ENCODE measurements around the gene CUX1.

- no peak for TF ChIP-seq CTCF (IDR thresholded peaks at IDR 0.05)
- TF ChIP-seq POLR2A (IDR thresholded peaks at IDR 0.05), result no peak
These were observed 11.9 kb downstream of the CUX1 start for GRCh38 chr7:101829374-101829773.

Data from esophagus squamous epithelium (tissue), 4 donors.